Fibroblast of skin of abdomen (primary cell): ENCODE measurements around the gene SEZ6. TPM values are rescaled to one million over a fixed set of nuclear protein-coding genes. Genes with fewer than 3 reads are reported as not detected.

Experiments
- DNase-seq: peaks from one replicate; pipeline ENCODE4 v3.0.0-alpha.2; 2013
- polyA plus RNA-seq, 2 experiments: library from polyadenylated mRNA; unstranded; fragments of 120-200 nt; gene quantifications; one replicate each; pipeline ENCODE4 v1.2.1, GENCODE V29; 2013; ENCODE audit not compliant: insufficient read length in 2 of 2

Gene SEZ6, protein sequence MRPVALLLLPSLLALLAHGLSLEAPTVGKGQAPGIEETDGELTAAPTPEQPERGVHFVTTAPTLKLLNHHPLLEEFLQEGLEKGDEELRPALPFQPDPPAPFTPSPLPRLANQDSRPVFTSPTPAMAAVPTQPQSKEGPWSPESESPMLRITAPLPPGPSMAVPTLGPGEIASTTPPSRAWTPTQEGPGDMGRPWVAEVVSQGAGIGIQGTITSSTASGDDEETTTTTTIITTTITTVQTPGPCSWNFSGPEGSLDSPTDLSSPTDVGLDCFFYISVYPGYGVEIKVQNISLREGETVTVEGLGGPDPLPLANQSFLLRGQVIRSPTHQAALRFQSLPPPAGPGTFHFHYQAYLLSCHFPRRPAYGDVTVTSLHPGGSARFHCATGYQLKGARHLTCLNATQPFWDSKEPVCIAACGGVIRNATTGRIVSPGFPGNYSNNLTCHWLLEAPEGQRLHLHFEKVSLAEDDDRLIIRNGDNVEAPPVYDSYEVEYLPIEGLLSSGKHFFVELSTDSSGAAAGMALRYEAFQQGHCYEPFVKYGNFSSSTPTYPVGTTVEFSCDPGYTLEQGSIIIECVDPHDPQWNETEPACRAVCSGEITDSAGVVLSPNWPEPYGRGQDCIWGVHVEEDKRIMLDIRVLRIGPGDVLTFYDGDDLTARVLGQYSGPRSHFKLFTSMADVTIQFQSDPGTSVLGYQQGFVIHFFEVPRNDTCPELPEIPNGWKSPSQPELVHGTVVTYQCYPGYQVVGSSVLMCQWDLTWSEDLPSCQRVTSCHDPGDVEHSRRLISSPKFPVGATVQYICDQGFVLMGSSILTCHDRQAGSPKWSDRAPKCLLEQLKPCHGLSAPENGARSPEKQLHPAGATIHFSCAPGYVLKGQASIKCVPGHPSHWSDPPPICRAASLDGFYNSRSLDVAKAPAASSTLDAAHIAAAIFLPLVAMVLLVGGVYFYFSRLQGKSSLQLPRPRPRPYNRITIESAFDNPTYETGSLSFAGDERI
- polyA plus RNA-seq (2013, experiment 1 of 2; ENCODE audit: insufficient read length) = 0.05 TPM
- not detected for polyA plus RNA-seq (2013, experiment 2 of 2; ENCODE audit: insufficient read length)

DNA sequence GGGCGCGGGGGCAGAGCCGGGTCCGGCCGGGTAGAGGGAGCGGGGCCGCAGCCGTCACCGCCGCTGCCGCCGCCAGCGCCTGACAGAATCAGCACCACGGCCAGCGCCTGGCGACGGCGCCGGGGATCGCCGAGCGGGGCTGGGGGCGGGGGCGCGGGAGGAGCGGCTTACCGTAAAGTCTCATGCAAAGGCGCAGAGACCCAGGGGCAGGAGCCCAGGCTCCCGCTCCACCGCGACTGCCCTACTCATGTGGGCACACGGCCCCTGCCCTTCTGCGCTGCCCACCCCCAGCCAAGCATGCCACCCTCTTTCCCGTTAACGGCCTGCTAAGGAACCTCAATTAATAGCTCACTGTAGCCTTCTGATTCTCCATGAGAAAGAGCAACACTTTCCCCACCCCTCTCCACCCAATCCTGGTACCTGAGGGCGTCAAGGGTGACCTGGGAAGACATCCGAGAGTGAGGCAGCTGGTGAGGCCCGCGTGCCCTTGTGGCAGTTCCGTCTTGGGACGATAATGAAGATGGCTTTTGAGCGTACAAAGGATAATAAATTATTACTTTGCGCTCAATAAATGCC lies at the start of gene SEZ6:
Gene SEZ6, minus strand, starts transcription at position 98 of the 576 bp plus-strand sequence. CDS start 164 bp downstream, outside the sequence.
- peak; percentile 59 for DNase-seq

DNA sequence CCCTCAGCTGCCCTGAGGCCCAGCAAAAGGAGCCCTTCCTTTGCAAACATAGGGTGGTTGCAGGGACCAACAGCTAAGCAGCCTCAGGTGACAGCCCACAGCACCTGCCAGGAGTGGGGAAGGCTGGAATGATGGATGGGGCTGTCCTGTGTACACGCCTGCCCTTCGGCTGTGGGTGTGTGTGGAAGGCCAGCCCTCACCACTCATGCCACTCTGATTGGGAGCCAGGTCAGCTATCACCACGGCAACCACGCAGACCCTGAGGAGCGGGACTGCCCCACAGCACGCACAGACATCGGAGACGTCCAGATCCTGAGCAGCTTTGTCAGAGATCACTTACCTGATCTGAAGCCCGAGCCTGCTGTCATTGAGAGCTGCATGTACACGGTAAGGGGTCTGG lies 49.0 kb upstream of the SEZ6 start:
- DNase-seq = no peak

DNA sequence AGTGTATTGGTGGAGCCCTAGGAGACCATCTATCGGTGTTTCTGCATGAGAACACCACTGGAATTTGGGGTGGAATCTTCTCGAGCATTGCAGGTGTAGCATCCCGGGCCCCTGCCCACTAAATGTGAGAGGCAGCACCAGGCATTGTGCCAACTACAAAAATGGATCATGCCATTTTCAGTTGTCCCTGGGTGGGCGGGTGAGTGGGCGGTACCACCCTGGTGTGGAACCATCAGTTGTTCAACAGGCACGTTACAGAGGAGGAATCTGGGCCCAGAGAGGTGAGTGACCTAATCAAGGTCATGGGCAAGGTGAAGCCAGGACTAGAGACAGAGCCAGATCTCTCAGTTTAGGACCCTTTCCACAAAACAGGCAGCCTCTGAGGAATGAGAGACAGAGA lies 45.9 kb upstream of the SEZ6 start:
- no peak for DNase-seq

DNA sequence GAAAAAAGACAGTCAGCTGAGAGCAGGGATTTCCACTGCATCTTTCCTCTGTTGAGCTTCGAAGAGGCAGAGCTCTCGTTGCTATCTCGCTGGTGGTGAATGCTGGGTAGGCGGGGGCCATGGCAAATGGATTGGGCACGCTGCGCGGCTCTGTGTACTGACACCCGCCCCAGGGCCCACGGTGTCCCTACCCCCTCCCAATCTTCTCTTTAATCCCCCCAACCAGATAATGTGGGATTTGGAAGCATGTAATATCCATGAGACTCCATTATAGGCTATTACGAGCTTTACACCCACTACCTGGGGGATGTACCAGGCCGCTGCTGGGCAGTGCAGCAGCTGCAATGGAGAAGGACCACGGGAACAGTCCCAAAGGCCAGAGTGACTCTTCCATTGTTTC lies 45.4 kb upstream of the SEZ6 start:
- no peak for DNase-seq

DNA sequence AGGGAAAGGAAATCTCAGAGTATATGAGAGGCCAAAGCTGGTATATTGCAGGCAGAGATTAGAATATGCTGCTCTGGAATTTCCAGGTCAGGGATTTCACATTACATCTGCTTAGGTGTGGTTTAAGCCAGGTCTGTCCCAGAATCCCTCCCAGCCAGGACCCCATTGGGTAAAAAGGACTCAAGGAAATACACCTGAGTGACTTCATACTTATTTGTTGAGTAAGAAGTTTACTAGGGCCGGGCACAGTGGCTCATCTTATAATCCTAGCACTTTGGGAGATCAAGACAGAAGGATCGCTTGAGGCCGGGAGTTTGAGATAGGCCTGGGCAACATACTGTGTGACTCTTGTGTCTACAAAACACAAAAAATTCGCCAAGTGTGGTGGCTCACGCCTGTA lies 44.3 kb upstream of the SEZ6 start:
- no peak for DNase-seq

DNA sequence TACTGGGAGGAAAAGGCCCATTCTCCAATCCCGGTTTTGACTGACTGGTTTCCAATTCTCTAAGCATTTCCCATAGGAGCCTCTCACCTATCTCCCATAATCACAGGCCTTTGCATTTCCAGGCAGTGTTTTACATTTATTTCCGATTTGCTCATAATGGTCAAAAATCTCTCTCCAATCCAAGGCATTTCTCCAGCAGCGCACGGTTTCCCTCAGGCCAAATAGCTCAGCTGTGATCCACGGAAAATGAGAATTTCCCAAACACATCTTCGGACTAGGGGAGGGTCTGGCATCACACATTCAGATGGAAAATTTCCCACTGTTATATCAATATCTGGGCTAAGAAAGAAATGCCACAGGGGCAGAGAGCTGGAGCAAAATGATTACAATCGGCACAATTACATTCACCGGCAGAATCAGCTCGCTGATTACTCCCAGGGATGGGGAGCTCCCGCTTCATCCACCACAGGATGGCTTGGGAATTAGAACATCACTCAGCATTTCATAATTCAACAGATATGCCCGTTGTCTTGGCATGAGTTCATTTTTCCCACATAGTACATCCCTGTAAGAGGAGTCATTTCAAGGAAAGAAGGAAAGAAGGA lies 43.8 kb upstream of the SEZ6 start:
- DNase-seq = peak; percentile 17

DNA sequence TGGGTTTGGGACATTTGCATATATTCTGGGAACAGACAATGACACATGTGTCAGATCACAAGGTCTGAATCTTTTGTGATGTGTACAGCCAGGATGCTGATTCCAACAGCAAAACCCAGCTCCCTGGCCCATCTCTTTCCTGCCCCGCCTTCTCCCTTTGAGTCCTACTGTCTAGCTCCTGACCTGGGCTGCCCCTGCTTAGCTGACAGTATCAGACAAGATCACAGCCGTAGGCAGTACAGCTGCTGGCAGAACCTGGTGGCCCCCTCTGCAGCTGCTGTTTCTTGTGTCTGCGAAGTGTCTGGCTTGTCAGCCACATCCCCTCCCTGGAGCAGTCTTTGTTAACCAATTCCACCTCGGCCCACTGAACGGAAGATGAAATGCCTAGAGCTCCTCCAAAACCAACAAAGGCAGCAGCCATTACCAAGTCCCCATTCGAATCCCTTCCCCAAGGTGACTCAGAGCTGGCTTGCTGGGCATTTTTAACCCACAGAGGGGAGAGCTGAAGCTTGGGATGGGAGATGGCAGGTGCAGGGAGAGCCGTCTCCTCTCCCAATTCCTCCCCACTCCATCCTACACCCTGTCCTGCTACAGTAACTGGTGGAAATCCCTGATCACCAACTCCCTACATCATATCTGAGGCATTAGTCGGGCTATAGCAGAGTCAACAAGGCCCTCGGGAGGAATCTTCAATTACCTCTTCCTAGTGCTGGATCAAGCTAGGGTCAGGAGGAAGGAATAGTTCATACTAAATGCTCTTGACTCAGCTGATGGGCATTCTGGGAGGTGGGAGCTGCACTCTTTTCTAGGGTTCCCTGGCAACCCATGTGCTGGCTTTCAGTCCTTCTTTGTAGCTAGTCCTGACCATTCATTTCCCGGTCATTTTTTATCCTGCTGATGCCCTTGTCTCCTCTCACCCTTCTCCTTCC lies 42.9 kb upstream of the SEZ6 start:
- DNase-seq = peak; percentile 13

DNA sequence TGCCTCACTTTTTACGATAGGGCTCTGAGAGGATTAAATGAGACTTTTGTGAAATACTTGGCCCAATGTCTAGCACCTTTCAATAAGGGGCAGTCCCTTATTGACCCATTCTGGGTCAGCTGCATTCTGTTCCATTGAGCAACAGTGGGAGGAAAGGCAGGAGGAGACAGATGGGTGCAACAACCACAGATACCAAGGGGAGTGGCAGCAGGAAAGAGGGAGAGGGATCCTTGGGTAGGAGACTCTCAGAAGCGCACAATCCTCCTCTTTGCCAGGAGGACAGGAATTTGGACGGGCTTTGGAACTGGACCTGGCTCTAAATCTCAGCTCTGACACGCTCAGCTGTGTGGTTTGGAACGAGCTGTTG lies 40.6 kb upstream of the SEZ6 start:
- no peak for DNase-seq

DNA sequence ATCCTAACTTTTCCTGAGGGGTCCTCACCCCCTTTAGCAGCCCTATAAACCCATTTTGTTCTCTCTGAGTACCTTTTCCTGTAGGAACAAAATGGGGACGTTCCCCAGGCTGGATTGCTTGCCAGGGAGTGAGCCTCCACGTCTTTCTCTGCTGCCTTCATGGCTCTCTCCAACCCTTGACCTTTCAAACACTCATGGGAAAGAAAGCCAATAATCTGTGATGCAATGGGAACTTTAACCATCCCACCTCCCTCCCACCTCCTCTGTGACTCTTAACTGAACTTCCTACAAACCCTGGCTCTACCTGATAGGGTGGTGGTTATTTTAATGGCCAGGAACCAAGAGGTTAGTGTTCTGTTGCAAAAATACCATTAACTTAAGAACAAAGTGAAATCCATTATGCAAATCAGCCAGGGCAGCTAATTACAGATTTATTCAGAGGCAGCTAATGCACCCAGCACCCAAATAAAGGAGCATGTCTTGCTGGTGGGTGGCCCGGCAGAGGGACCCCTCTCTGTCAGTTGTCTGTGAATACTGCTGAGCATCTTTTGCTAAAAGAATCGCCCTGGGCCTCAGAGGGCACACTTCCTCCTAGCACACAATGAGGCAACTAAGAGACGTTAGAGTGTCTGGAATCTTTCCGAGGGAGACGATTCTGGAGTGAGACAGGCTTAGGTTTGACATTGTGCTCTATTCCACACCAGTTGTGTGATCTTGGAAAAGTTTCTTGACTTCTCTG lies 40.1 kb upstream of the SEZ6 start:
- no peak for DNase-seq

DNA sequence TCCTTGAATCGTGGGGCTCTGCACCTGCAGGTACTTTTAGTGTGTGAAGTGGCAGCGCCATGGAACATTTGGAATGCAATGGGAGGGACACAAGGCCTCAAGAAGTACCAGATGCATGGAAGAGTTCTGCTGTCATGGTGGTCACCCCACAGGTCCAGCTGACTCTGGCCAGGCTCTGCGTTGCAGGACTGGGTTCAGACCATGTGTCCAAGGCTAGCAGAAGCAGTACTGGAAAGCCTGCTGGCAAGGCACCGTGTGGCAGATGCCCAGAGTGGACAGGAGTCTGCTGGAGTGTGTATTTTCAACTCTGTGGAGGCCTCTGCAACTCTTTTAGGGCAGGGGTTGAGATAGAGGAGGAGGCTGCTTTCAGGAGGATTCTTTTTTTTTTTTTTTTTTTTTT lies 39.2 kb upstream of the SEZ6 start:
- no peak for DNase-seq

DNA sequence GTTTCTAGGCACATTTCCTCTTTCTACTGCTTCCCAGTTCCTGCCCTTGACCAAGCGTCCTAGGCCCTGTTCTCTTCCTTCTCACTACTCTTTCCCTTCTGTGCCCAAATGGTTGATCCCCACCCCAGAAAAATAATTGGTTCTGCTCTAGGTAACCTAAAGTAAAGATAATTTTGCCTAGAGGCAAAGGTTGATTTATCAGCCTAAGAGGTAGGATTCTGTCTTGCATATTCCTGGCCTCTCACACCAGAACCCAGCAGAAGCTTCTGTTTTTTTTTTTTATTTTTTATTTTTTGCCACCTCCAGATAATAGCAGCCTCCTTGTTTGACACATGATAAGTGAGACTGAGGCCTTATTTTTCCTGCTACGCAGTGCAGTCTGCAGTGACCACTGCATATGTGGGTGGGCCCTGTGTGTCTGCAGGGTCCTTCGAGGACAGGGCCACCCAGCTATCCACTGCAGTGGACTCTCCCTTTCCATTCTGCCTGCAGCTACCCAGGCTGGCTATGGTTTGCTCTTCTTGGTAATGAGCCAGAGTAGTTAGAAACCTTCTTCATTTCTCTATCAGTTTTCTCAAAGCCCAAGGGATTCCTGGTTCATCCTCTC lies 37.8 kb upstream of the SEZ6 start:
- no peak for DNase-seq

DNA sequence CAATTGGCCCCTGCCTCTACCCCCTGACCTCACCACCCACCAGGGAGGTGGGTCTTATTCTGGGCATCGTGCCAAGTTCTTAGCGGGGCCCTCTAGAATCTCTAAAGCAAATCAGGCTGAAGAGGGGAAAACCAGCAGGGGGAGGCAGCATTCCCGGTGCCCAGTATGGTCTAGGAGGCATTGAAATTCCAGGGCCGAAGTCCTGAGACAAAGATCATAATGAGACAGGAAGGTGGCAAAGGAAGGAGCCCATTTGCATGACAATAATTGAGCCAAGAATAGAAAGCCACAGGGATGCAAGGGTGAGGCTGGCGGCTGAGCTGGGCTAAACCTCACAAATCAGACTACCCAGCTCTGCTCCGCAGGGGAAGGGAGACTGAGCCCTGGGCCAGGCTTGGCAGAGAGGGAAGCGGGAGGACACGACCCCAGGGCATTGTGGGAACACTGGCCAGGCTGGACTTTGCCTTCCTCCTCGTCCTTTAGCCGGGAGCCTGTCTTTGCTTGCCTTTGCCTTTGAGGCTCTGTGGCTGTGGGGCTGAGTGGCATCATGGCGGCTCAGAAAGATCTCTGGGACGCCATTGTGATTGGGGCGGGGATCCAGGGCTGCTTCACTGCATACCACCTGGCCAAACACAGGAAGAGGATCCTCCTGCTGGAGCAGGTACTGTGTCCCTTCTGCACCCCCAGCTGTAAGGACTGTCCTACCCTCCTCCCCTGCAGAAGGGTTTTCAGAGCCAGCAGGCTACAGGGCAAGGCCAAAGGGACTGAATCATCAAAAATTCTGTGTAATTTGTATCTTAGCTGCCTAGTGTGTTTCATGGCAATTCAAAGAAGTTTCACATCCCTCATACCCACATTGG lies 37.1 kb upstream of the SEZ6 start, which contains the start of gene PIPOX:
Gene PIPOX, plus strand, starts transcription at position 463 of the 860 bp plus-strand sequence. Its CDS starts 85 bp downstream, at position 548.
- peak; percentile 31 for DNase-seq

DNA sequence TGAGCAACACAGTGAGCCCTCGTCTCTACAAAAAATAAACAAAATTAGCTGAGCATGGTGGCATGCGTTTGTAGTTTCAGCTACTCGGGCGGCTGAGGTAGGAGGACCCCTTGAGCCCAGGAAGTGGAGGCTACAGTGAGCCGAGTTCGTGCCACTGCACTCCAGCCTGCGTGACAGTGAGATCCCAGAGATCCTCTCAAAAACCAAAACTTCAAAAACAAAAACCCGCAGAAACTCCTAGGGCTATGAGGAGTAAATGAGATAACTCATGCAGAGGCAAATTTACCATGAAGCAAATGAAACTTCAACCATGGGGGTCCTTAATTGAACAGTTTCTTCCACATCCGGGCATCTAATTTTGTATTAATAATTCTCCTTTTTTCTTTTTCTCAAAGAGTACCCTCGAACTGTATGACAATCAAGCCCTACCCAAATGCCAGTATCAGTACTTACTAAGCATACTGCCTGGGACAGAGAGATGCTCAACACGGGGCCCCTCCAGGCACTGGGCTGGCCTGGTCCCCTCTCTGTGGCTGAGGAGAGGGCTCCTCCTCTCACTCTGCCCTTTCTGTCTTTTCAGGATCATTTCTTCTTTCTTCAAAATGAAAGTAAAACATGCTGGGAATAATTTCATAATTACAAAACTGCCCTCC lies 36.3 kb upstream of the SEZ6 start:
- DNase-seq = no peak

DNA sequence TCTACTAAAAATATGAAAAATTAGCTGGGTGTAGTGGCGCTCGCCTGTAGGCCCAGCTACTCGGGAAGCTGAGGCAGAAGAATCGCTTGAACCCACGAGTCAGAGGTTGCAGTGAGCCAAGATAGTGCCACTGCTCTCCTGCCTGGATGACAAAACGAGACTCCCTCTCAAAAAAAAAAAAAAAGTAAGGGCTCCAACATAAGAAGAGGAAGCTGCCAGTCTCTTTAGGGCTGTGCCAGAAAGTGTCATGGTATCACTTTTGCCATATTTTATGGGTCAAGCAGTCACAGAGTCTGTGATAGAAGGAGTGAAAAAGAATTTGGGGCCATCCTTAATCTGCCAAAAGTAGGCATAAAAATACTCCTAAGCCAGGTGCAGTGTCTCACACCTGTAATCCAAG lies 35.7 kb upstream of the SEZ6 start:
- DNase-seq = no peak

DNA sequence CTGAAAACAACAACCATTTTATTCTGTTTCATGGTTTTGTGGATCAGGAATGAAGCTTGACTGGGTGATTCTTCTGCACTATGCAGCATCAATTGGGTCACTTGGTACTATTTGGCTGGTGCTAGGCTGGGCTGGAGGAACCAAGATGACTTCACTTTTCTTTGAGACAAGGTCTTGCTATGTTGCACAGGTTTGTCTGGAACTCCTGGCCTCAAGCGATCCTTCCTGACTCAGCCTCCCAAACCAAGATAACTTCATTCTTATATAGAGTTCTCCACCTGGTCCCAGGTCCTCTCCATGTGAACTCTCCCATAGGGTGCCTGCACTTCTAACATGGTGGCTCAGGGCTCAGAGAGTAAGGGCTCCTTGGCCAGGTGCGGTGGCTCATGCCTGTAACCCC lies 35.3 kb upstream of the SEZ6 start:
- DNase-seq = no peak

DNA sequence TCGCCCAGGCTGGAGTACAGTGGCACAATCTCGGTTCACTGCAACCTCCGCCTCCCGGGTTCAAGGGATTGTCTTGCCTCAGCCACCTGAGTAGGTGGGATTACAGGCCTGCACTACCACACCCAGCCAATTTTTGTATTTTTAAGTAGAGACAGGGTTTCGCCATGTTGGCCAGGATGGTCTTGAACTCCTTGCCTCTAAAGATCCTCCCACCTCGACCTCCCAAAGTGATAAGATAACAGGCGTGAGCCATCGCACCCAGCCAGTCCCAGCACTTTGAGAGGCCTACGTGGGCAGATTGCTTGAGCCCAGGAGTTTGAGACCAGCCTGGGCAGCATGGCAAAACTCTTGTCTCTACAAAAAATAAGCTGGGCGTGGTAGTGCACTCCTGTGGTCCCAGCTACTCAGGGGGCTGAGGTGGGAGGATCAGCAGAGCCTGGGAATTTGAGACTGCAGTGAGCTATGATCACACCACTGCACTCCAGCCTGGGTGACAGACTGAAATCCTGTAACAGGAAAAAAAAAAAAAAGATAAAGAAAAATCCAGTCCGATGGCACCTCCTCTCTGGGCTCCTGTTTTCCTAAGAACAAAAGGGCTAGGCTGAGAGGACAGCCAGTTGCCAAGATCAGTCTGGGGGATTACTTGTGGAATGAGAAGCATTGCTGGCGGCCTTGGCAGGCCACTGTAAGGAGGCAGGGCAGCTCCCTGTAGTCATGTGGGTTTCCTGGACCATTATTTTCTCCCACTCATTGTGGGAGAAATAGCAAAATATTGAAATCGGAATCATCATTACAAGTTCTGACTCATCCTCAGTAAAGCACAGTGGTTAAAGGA lies 34.1 kb upstream of the SEZ6 start:
- DNase-seq = peak; percentile 95

DNA sequence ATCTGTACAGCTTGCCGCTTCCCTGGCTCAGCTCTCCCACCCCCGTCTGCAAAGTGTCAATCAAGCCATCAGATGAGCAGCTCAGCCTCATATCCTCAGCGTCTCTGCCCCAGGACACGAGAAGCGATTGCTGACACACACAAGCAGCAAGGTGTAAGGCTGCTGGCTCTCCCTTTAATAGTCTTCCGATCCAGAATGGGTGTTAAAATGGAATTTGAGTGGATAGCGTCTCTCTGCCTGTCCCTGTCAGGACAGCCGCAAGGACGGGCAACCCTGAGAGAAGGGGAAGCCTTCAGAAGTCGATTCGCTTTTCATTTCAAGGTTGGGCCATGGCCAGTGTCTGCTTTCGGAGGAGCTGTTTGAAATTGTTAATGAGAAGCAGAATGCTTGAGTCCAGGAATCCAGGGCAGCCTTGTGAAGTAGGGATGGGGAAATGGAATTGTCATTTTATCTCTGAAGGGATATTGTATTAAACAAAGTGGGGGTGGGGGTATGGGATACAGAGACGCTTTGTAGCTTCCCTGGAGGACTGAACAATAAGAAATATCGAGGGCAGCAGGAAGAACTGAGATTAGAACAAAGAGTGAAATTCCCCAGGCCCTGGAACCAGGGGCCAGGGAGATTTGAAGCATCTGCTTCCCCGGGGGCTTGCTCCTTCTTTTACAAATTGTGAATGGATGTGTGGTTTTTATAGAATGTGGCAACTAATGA lies 32.4 kb upstream of the SEZ6 start:
- no peak for DNase-seq
